Gastrocnemius medialis (tissue), 4 donors: ENCODE data around the gene JPH2. TPM values are rescaled to one million over a fixed set of nuclear protein-coding genes. Genes with fewer than 3 reads are reported as not detected.

Source experiments
- ATAC-seq, 2 donors: fragments of 150-250 bp; one replicate each; pipeline ENCODE4 v1.9.1; 2016
- DNase-seq, 2 donors: peaks; one replicate each; pipeline ENCODE4 v3.0.0-alpha.2; 2019
- H3K27ac ChIP-seq, 4 donors: fragments of 200-600 bp; sonication (generic); 1 replicate in 1 of 4; 2 replicates in 3 of 4; pipeline ENCODE4 v1.5.1; 2016 to 2018; ENCODE audit warnings: mild to moderate bottlenecking in 2 of 4, moderate library complexity in 1 of 4
- H3K27me3 ChIP-seq, 3 donors: fragments of 200-600 bp; sonication (generic) in 2 of 3; 1 replicate in 1 of 3; 2 replicates in 2 of 3; pipeline versions ENCODE4 v1.5.1 to v1.6.0; 2016 to 2019; ENCODE audit warnings: mild to moderate bottlenecking in 1 of 3, moderate library complexity in 1 of 3
- H3K36me3 ChIP-seq, 2 donors: fragments of 200-600 bp; sonication (generic) in 1 of 2; one replicate each; pipeline ENCODE4 v1.5.1; 2017 to 2018
- H3K4me1 ChIP-seq, 2 donors: fragments of 200-600 bp; sonication (generic) in 1 of 2; one replicate each; pipeline ENCODE4 v1.5.1; 2016 to 2017; ENCODE audit warnings: mild to moderate bottlenecking in 2 of 2
- H3K4me3 ChIP-seq, 4 donors: fragments of 200-600 bp; sonication (generic) in 3 of 4; 1 replicate in 1 of 4; 2 replicates in 3 of 4; pipeline ENCODE4 v1.5.1; 2016 to 2019; ENCODE audit warnings: mild to moderate bottlenecking in 2 of 4
- H3K9me3 ChIP-seq, 3 donors: fragments of 200-600 bp; sonication (generic) in 2 of 3; 1 replicate in 1 of 3; 2 replicates in 2 of 3; pipeline ENCODE4 v1.5.1; 2016 to 2019
- POLR2A ChIP-seq, 2 donors: fragments of 450-650 bp; IDR thresholded peaks; one replicate each; pipeline ENCODE4 v1.6.1; 2017; ENCODE audit warnings: antibody characterized with exemption in 2 of 2, mild to moderate bottlenecking in 2 of 2, moderate library complexity in 2 of 2
- in situ Hi-C, 4 donors: fragments of 200-750 bp; cut with MboI; loops; one replicate each; pipeline versions ENCODE4 v1.15.0 to v1.8.0; 2017; ENCODE audit warnings: low sequenced_read_pairs in 4 of 4
- intact Hi-C: fragments of 100-400 bp; cut with DNase I; formaldehyde crosslinking; loops from one replicate; pipeline ENCODE4 v1.15.1; 2023; ENCODE audit warnings: low total_unique reads
- total RNA-seq, 4 donors: library from RNA; depleted of rRNA; stranded (reverse); fragments of >200 nt; gene quantifications; one replicate each; pipeline versions ENCODE4 v1.1.0 to v1.2.3, GENCODE V29; 2016
- TF ChIP-seq, protein P1 (sequence below), 5 experiments: fragments of 450-650 bp in 3 of 5; fragments of 200-600 bp in 2 of 5; sonication (generic) in 2 of 5; IDR thresholded peaks in 4 of 5; conservative IDR thresholded peaks in 1 of 5; 1 replicate in 4 of 5; 2 replicates in 1 of 5; pipeline ENCODE4 v1.5.1; 2016 to 2019; ENCODE audit warnings: antibody characterized with exemption in 5 of 5, mild to moderate bottlenecking in 3 of 5, moderate library complexity in 3 of 5

JPH2 gene
- total RNA-seq, 4 donors from 2014 or later = 18.3 to 86.6 (median 38.0) TPM

DNA sequence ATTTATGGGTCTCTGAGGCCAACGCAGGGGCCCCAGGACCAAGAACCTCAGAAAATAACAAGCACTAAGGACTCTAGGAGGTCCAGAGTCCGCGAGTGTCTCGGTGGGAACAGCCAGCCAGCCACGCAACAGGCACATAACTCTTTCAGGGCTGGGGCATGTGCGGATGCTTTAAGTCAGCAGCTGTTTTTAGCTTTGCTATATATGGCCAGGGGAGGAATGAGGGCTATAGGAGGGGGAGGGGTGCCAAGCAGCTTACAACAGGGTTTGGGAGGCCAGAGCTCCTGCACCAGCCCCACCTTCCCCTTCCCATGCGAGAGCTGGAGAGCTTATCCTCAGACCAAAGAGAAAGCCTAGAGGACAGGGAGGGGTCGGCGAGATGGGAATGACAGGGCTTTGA, 6.2 kb downstream of the JPH2 start:
- Histone ChIP-seq H3K27ac (peak overlapping the region; percentile 92 to 98 (median 96)), H3K9me3 (no peaks in the 10 kb centered on the region), H3K4me1 (peaks cover 78 to 91% of the 10 kb centered on the region in 2 donors), H3K4me3 (peak overlapping the region; percentile 17 to 74 (median 30)), H3K36me3 (no peaks in the 10 kb centered on the region), H3K27me3 (no peaks in the 10 kb centered on the region)
- intact Hi-C loops (loop anchor here (5.0 kb wide), 1 partner anchor 1156 kb away; no protein-coding TSS in a partner anchor), in situ Hi-C loops (loop anchor here in 1 of 4 donors (25.0 kb wide), 1 partner anchor 1156 kb away; the partner anchor contains the start of gene SDC4)
- ATAC-seq (peak; percentile 59 to 72), DNase-seq (peak; percentile 80 to 95)
- TF ChIP-seq, protein P1, sequence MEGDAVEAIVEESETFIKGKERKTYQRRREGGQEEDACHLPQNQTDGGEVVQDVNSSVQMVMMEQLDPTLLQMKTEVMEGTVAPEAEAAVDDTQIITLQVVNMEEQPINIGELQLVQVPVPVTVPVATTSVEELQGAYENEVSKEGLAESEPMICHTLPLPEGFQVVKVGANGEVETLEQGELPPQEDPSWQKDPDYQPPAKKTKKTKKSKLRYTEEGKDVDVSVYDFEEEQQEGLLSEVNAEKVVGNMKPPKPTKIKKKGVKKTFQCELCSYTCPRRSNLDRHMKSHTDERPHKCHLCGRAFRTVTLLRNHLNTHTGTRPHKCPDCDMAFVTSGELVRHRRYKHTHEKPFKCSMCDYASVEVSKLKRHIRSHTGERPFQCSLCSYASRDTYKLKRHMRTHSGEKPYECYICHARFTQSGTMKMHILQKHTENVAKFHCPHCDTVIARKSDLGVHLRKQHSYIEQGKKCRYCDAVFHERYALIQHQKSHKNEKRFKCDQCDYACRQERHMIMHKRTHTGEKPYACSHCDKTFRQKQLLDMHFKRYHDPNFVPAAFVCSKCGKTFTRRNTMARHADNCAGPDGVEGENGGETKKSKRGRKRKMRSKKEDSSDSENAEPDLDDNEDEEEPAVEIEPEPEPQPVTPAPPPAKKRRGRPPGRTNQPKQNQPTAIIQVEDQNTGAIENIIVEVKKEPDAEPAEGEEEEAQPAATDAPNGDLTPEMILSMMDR (IDR thresholded peaks at IDR 0.05 in 4 of 5, conservative IDR thresholded peaks at IDR 0.05 in 1 of 5) = no peak
- peak; percentile 67 to 72 for TF ChIP-seq POLR2A (IDR thresholded peaks at IDR 0.05)

GRCh38 chr20:44176833-44177534, 10.0 kb downstream of the JPH2 start:
- intact Hi-C loops (loop anchor here (2.0 kb wide), 1 partner anchor 32 kb away; no protein-coding TSS in a partner anchor), in situ Hi-C loops (loop anchor here in 1 of 4 donors (25.0 kb wide), 1 partner anchor 1160 kb away; the partner anchor contains the start of gene SDC4)
- no peak for TF ChIP-seq POLR2A (IDR thresholded peaks at IDR 0.05)
- TF ChIP-seq, protein P1 (IDR thresholded peaks at IDR 0.05 in 4 of 5, conservative IDR thresholded peaks at IDR 0.05 in 1 of 5) = no peak
- Histone ChIP-seq H3K9me3 (no peaks in the 10 kb centered on the region), H3K27ac (peak overlapping the region; percentile 92 to 98 (median 96)), H3K36me3 (no peaks in the 10 kb centered on the region), H3K27me3 (no peaks in the 10 kb centered on the region), H3K4me1 (peaks cover 81 to 82% of the 10 kb centered on the region in 2 donors), H3K4me3 (peak overlapping the region; percentile 8 to 37 (median 35))
- DNase-seq (peak; percentile 70 to 92), ATAC-seq (peak; percentile 28 to 47)

GRCh38 chr20:44174996-44175765, 11.8 kb downstream of the JPH2 start:
- Histone ChIP-seq H3K27ac (peak overlapping the region; percentile 92 to 98 (median 96)), H3K36me3 (no peaks in the 10 kb centered on the region), H3K4me1 (peaks cover 90 to 91% of the 10 kb centered on the region in 2 donors), H3K4me3 (peak overlapping the region in 2 of 4 donors; percentile 2 to 13), H3K9me3 (no peaks in the 10 kb centered on the region), H3K27me3 (no peaks in the 10 kb centered on the region)
- TF ChIP-seq POLR2A (IDR thresholded peaks at IDR 0.05) = peak in 1 of 2 donors; percentile 13
- TF ChIP-seq, protein P1 (IDR thresholded peaks at IDR 0.05 in 4 of 5, conservative IDR thresholded peaks at IDR 0.05 in 1 of 5) = no peak
- in situ Hi-C loops = loop anchor here in 1 of 4 donors (25.0 kb wide), 1 partner anchor 1162 kb away; the partner anchor contains the start of gene SDC4
- intact Hi-C loops = no loop called here
- ATAC-seq (peak; percentile 77 to 84), DNase-seq (peak; percentile 90 to 97)

GRCh38 chr20:44173846-44174245, 13.1 kb downstream of the JPH2 start:
- in situ Hi-C loops = no loop called here
- DNase-seq (no peak), ATAC-seq (no peak)
- peak overlapping the region; percentile 92 to 98 (median 96) for H3K27ac ChIP-seq
- H3K4me3 ChIP-seq = no peak overlapping the region
- TF ChIP-seq POLR2A (IDR thresholded peaks at IDR 0.05) = no peak
- TF ChIP-seq, protein P1 (IDR thresholded peaks at IDR 0.05 in 4 of 5, conservative IDR thresholded peaks at IDR 0.05 in 1 of 5) = no peak
- H3K9me3 ChIP-seq = no peaks in the 10 kb centered on the region
- no peaks in the 10 kb centered on the region for H3K36me3 ChIP-seq
- intact Hi-C loops = no loop called here
- peaks cover 85 to 90% of the 10 kb centered on the region in 2 donors for H3K4me1 ChIP-seq
- H3K27me3 ChIP-seq = no peaks in the 10 kb centered on the region
